Upper lobe of left lung (tissue), 6 donors: Measurements from ENCODE around the gene GALNT2. TPM values are rescaled to one million over a fixed set of nuclear protein-coding genes. Genes with fewer than 3 reads are reported as not detected.
A peak's percentile ranks its signal among the peaks of the same experiment; 100 is the strongest.

Experiments
- ATAC-seq, 2 donors: fragments of 200-7000 bp; cut with Tn5 transposase; one replicate each; pipeline ENCODE4 v1.9.1; 2022; ENCODE audit warnings: mild to moderate bottlenecking in 2 of 2, moderate library complexity in 2 of 2; ENCODE audit not compliant: low FRiP score in 2 of 2
- DNase-seq, 2 donors: peaks; one replicate each; pipeline ENCODE4 v3.0.0-alpha.2; 2019 to 2020
- H3K27ac ChIP-seq, 4 donors: fragments of 200-600 bp; sonication (generic); one replicate each; pipeline ENCODE4 v1.5.1; 2016 to 2019
- H3K27me3 ChIP-seq, 4 donors: fragments of 200-600 bp; sonication (generic); one replicate each; pipeline ENCODE4 v1.5.1; 2017 to 2019
- H3K36me3 ChIP-seq, 4 donors: fragments of 200-600 bp; sonication (generic); one replicate each; pipeline ENCODE4 v1.5.1; 2016 to 2019
- H3K4me1 ChIP-seq, 4 donors: fragments of 200-600 bp; sonication (generic); one replicate each; pipeline ENCODE4 v1.5.1; 2018 to 2019
- H3K4me3 ChIP-seq, 4 donors: fragments of 200-600 bp; sonication (generic); one replicate each; pipeline ENCODE4 v1.5.1; 2017 to 2019; ENCODE audit warnings: mild to moderate bottlenecking in 2 of 4, moderate library complexity in 1 of 4
- H3K9me3 ChIP-seq, 4 donors: fragments of 200-600 bp; sonication (generic); one replicate each; pipeline ENCODE4 v1.5.1; 2018 to 2019
- EP300 ChIP-seq, 4 donors: sonication (generic); formaldehyde crosslinking; IDR thresholded peaks; one replicate each; pipeline ENCODE4 v1.5.1; 2017; ENCODE audit warnings: antibody characterized with exemption in 4 of 4, control low read depth in 2 of 4
- POLR2A ChIP-seq, 4 donors: fragments of 450-650 bp; IDR thresholded peaks; one replicate each; pipeline ENCODE4 v1.5.1; 2016 to 2017; ENCODE audit warnings: antibody characterized with exemption in 4 of 4, mild to moderate bottlenecking in 2 of 4
- POLR2AphosphoS5 ChIP-seq, 2 donors: sonication (generic); formaldehyde crosslinking; IDR thresholded peaks; one replicate each; pipeline ENCODE4 v1.5.1; 2017; ENCODE audit warnings: antibody characterized with exemption in 2 of 2
- WGBS, 2 donors: methylation state at CpG; one replicate each; pipeline ENCODE4 v1.1.5; 2017 to 2018; 5-methylcytosine and 5-hydroxymethylcytosine counted together
- total RNA-seq, 6 donors: library from RNA; depleted of rRNA in 4 of 6; stranded (reverse); fragments of >200 nt in 4 of 6; gene quantifications; one replicate each; pipeline versions ENCODE4 v1.1.0 to v1.2.1, GENCODE V29; 2016 to 2021
- TF ChIP-seq, protein P1 (sequence below), 6 experiments: fragments of 450-650 bp in 4 of 6; fragments of 200-600 bp in 2 of 6; sonication (generic) in 2 of 6; IDR thresholded peaks; one replicate each; pipeline ENCODE4 v1.5.1; 2016 to 2019; ENCODE audit warnings: antibody characterized with exemption in 6 of 6
- donor health status: DM: no; HTN: no; CAD: no; lungs with moderate emphysema.
- donor health status: DM: no; HTN: yes; CAD: no; lungs with severe emphysema.

The GALNT2 gene
- total RNA-seq, 6 donors from 2014 or later, result 51.3 to 62.3 (median 56.2) TPM

DNA sequence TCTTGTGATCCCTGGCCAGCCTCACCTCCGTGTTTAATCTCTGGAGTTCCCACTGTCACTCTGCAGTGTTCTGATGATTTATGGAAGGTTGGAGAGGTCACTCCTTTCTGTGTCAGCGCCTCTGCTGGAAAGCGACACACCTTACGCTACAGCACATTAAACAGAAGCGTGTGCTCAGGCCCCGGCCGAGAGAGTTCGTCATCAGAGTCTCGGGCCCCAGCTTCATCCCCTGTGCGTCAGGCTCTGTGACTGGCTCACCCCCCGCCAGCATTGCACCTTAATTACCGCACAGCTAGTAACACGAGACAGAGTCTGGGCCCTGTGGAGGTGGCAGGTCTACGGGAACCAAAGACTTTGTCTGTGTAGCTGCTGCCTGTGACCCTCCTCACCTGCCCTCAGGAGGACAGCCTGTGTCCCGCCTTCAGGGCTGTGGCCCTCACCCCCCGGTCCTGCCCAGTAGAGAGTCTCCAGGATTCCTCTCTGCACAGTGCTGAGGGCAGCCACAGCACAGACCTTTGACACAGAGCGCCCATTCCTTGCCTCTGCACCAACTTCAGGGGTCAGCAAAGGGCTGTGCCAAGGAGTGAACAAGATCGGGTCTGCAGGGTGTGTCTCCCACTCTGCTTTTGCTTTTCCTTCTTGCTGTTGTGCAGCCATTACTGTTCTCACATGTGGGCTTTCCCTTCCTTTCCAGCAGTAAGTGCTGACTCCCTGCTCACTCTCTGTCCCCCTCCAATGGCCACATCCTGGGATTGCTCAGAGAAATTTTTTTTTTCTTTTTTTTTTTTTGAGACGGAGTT lies 201.5 kb downstream of the GALNT2 start:
- H3K9me3 ChIP-seq, result no peaks in the 10 kb centered on the region
- H3K27ac ChIP-seq, result no peak overlapping the region
- DNase-seq (no peak), ATAC-seq (peak; percentile 72 to 75)
- WGBS, 2 donors, result 82% methylated on average over 17 to 19 of the region's 19 CpGs
- H3K4me1 ChIP-seq, result peaks cover 11 to 34% (median 18%) of the 10 kb centered on the region in 4 donors
- H3K27me3 ChIP-seq, result no peaks in the 10 kb centered on the region
- H3K4me3 ChIP-seq, result no peak overlapping the region
- H3K36me3 ChIP-seq, result peaks cover 13 to 36% (median 28%) of the 10 kb centered on the region in 4 donors
- TF ChIP-seq POLR2A (IDR thresholded peaks at IDR 0.05), result no peak
- TF ChIP-seq, protein P1, sequence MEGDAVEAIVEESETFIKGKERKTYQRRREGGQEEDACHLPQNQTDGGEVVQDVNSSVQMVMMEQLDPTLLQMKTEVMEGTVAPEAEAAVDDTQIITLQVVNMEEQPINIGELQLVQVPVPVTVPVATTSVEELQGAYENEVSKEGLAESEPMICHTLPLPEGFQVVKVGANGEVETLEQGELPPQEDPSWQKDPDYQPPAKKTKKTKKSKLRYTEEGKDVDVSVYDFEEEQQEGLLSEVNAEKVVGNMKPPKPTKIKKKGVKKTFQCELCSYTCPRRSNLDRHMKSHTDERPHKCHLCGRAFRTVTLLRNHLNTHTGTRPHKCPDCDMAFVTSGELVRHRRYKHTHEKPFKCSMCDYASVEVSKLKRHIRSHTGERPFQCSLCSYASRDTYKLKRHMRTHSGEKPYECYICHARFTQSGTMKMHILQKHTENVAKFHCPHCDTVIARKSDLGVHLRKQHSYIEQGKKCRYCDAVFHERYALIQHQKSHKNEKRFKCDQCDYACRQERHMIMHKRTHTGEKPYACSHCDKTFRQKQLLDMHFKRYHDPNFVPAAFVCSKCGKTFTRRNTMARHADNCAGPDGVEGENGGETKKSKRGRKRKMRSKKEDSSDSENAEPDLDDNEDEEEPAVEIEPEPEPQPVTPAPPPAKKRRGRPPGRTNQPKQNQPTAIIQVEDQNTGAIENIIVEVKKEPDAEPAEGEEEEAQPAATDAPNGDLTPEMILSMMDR (IDR thresholded peaks at IDR 0.05), result peak in 5 of 6 experiments; percentile 26 to 52 (median 44)

DNA sequence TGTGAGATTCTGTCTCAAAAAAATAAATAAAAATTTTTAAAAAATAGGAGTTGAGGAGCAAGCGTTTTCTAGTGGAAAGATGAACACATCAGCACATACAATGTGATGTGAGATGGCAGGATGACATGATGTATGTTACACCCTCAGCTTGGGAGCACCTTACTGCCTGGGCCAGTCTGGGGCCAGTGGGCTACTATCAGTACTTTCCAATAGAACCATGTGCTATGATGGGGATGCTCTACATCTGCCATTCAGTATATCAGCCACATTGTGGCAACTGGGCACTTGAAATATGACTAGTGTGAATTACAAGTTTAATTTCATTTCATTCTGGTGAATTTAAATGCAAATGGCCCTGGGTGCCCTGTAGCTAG lies 203.1 kb downstream of the GALNT2 start:
- H3K9me3 ChIP-seq, result no peaks in the 10 kb centered on the region
- peaks cover 11 to 34% (median 18%) of the 10 kb centered on the region in 4 donors for H3K4me1 ChIP-seq
- peak overlapping the region in 3 of 4 donors; percentile 30 to 54 (median 38) for H3K27ac ChIP-seq
- ATAC-seq (no peak), DNase-seq (no peak)
- H3K36me3 ChIP-seq, result peaks cover 5 to 27% (median 16%) of the 10 kb centered on the region in 4 donors
- no peak overlapping the region for H3K4me3 ChIP-seq
- 91 to 93% methylated on average over 1 of the region's 1 CpG for WGBS, 2 donors
- H3K27me3 ChIP-seq, result no peaks in the 10 kb centered on the region
- no peak for TF ChIP-seq POLR2A (IDR thresholded peaks at IDR 0.05)

DNA sequence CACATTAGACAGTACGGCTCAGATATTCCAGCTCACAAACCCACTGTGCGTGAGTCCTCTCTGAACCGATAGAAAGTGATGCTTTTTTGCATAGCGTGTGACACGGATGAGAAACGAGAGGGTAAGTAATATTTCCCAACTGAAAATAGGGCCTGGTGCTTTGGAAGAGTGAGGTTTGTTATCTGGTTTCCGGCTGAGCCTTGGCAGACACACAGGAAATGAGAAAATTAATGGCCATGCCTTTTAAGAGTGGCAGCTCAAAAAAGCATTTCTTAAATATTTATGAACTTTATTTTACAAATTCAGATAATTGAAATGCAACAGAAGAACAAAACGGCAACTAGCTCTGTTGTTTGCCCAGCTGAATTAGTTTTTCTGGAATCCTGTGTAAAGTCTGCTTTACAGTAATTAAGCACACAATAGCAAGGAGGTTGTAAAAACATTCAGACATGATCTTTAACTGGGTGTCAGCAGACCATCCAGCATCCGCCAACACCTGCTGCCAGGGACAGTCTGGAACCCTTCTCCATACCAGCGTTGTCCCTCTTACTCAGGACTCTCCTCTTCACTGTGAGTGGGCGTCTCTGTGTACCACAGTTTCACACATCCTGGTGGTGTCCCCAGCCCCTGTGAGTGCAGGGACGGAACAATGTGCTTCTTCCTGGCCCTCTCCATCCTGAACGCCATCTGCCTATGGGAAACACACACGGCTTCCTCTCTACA lies 203.7 kb downstream of the GALNT2 start:
- ATAC-seq, result peak in 1 of 2 donors; percentile 20

DNA sequence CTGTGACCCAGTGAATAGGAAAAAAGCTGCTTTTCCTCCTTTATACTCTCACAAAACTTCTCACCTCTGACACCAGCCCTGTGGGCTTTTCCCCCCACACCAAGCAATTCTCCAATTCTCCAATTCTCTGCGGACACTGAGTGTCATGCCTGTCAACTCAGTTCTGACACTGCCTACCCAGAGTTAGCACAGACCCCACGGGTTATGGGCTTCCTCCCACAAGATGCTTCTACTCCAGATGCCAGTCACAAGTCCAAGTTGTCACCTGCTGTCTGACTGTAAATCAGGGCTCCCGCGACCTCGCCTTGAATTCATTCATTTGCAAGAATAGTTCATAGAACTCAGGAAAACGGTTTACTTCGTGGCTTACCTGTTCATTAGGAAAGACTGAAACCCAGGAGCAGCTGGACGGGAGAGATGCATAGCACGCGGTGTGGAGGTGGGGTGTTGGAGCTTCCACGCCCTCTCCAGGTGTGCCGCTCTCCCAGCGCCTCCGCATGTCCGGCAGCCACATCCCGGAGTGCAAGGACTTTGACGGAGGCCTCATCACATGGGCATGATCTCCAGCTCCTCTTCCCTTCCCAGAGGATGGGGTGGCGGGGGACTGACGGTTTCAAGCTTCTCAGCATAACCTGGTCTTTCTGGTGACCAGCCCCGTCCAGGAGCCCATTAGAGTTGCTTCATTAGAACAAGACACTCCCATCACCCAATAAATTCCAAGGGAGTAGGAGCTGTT lies 204.4 kb downstream of the GALNT2 start:
- WGBS, 2 donors, result 88 to 91% methylated on average over 18 to 20 of the region's 20 CpGs
- H3K4me1 ChIP-seq, result peaks cover 11 to 34% (median 18%) of the 10 kb centered on the region in 4 donors
- no peak overlapping the region for H3K4me3 ChIP-seq
- DNase-seq, result peak in 1 of 2 donors; percentile 54
- TF ChIP-seq, protein P1 (IDR thresholded peaks at IDR 0.05), result no peak
- no peak for TF ChIP-seq POLR2A (IDR thresholded peaks at IDR 0.05)
- no peak for TF ChIP-seq POLR2AphosphoS5 (IDR thresholded peaks at IDR 0.05)
- no peak for TF ChIP-seq EP300 (IDR thresholded peaks at IDR 0.05)
- peak overlapping the region in 3 of 4 donors; percentile 6 to 54 (median 38) for H3K27ac ChIP-seq
- no peaks in the 10 kb centered on the region for H3K9me3 ChIP-seq
- H3K36me3 ChIP-seq, result peaks cover 4 to 31% (median 9%) of the 10 kb centered on the region in 4 donors
- ATAC-seq, result no peak
- H3K27me3 ChIP-seq, result no peaks in the 10 kb centered on the region

More for the DNA sequence above, 203.7 kb downstream of the GALNT2 start:
- Histone ChIP-seq H3K36me3 (peaks cover 3 to 27% (median 11%) of the 10 kb centered on the region in 4 donors), H3K4me1 (peaks cover 11 to 34% (median 18%) of the 10 kb centered on the region in 4 donors), H3K27ac (peak overlapping the region in 3 of 4 donors; percentile 30 to 54 (median 38)), H3K27me3 (no peaks in the 10 kb centered on the region), H3K9me3 (no peaks in the 10 kb centered on the region), H3K4me3 (no peak overlapping the region)
- DNase-seq, result no peak
- WGBS, 2 donors, result 41 to 42% methylated on average over 14 of the region's 14 CpGs
- TF ChIP-seq POLR2A (IDR thresholded peaks at IDR 0.05) (no peak), POLR2AphosphoS5 (IDR thresholded peaks at IDR 0.05) (no peak), EP300 (IDR thresholded peaks at IDR 0.05) (no peak)
- TF ChIP-seq, protein P1 (IDR thresholded peaks at IDR 0.05), result no peak

DNA sequence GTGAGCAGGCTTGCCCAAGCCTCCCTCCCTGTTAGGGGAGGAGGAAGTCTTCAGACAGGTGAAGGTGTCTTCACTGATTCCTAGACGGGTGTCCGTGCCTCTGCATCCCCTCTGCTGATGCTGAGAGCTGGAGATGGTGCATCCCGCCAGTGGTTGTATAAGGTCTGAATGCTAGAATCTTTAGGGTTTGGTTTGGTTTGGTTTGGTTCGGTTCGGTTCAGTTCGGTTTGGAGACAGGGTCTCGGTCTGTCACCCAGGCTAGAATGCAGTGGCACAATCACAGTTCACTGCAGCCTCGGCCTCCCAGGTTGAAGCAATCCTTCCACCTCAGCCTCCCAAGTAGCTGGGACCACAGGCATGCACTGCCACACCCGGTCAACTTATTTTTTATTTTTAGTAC lies 205.5 kb downstream of the GALNT2 start:
- no peak for DNase-seq

More for the DNA sequence above, 205.5 kb downstream of the GALNT2 start:
- Histone ChIP-seq H3K4me3 (no peak overlapping the region), H3K27me3 (no peaks in the 10 kb centered on the region), H3K36me3 (peaks cover 6 to 30% (median 11%) of the 10 kb centered on the region in 4 donors), H3K4me1 (peaks cover 11 to 34% (median 18%) of the 10 kb centered on the region in 4 donors), H3K9me3 (no peaks in the 10 kb centered on the region), H3K27ac (no peak overlapping the region)
- 95 to 98% methylated on average over 6 to 9 of the region's 9 CpGs for WGBS, 2 donors
- no peak for ATAC-seq
- TF ChIP-seq EP300 (IDR thresholded peaks at IDR 0.05), result no peak
- TF ChIP-seq POLR2A (IDR thresholded peaks at IDR 0.05), result no peak
- TF ChIP-seq, protein P1 (IDR thresholded peaks at IDR 0.05), result no peak
- no peak for TF ChIP-seq POLR2AphosphoS5 (IDR thresholded peaks at IDR 0.05)
